K562 (cell line): ENCODE data around the gene TJP2. TPM values are rescaled to one million over a fixed set of nuclear protein-coding genes. Genes with fewer than 3 reads are reported as not detected.

Experiments used
- ATAC-seq: fragments of 200-7000 bp; cut with Tn5 transposase; 3 replicates; pipeline ENCODE4 v1.9.1; 2020; ENCODE audit warnings: moderate library complexity
- BruUV-seq: library from RNA; stranded (reverse); fragments of 400-500 nt; replicated peaks from 2 replicates; lab custom pipeline; 2021; lab: Mats Ljungman, UMichigan
- CTCF ChIA-PET: fragments of 300-600 bp; formaldehyde crosslinking; extraction: SDS; loops from one replicate; lab custom pipeline; 2021; ENCODE audit warnings: low intra/inter-chr PET ratio; lab: Yijun Ruan, JAX
- POLR2A ChIA-PET: fragments of 300-600, 350-650 bp; sonication (Branson Sonifier 250); formaldehyde crosslinking; extraction: SDS; loops from one replicate; lab custom pipeline; 2021; ENCODE audit warnings: antibody characterized with exemption, inconsistent platforms; lab: Yijun Ruan, JAX
- DNase-seq, 4 experiments: peaks; one replicate each; pipeline versions ENCODE4 v3.0.0 to v3.0.0-alpha.2; 2011 to 2018; ENCODE audit warnings: low spot score in 3 of 4, mixed read lengths in 3 of 4; ENCODE audit errors: extremely low read depth in 1 of 4
- FAIRE-seq: peaks from 2 replicates; lab custom pipeline; 2011; peaks lifted over from hg19 to GRCh38; lab: Jason Lieb, UNC
- H2AFZ ChIP-seq: 2 replicates; pipeline ENCODE4 v1.6.0; 2011; ENCODE audit warnings: low read depth, low read length, control low read depth, inconsistent platforms
- H3K27ac ChIP-seq: fragments of 200-600 bp; 3 replicates; pipeline ENCODE4 v1.8.0; 2011; ENCODE audit warnings: low read depth, mild to moderate bottlenecking, control low read depth, inconsistent platforms, low read length, moderate library complexity, mixed read lengths; ENCODE audit errors: extremely low read depth
- H3K27me3 ChIP-seq, 2 experiments: fragments of 300-600 bp in 1 of 2; 2 replicates in 1 of 2; 3 replicates in 1 of 2; pipeline versions ENCODE4 v1.6.0 to v1.8.0; 2011; ENCODE audit warnings: inconsistent platforms in 2 of 2, low read length in 2 of 2, mild to moderate bottlenecking in 1 of 2, mixed read lengths in 1 of 2, moderate library complexity in 1 of 2; ENCODE audit not compliant: control insufficient read depth in 2 of 2, insufficient read depth in 2 of 2
- H3K36me3 ChIP-seq: fragments of 300-600 bp; 3 replicates; pipeline ENCODE4 v1.8.0; 2011; ENCODE audit warnings: mild to moderate bottlenecking, low read length, inconsistent platforms; ENCODE audit not compliant: control insufficient read depth, insufficient read depth
- H3K4me1 ChIP-seq, 2 experiments: fragments of 200-600 bp in 1 of 2; replicated peaks in 1 of 2; 2 replicates in 1 of 2; 3 replicates in 1 of 2; pipeline versions ENCODE4 v1.5.1 to v1.8.0; 2011; ENCODE audit warnings: inconsistent platforms in 2 of 2, low read length in 2 of 2, mild to moderate bottlenecking in 1 of 2, mixed read lengths in 1 of 2, moderate library complexity in 1 of 2; ENCODE audit not compliant: control insufficient read depth in 2 of 2, insufficient read depth in 2 of 2
- H3K4me2 ChIP-seq: 2 replicates; pipeline ENCODE4 v1.6.1; 2011; ENCODE audit warnings: low read length, control low read depth, inconsistent platforms, mixed read lengths; ENCODE audit not compliant: insufficient read depth
- H3K4me3 ChIP-seq: fragments of 200-600 bp; sonication (generic), shearing (Covaris generic); 2 replicates; pipeline ENCODE4 v1.5.1; 2016; ENCODE audit warnings: control low read depth, inconsistent platforms
- H3K79me2 ChIP-seq: fragments of 200-600 bp; 3 replicates; pipeline ENCODE4 v1.8.0; 2011; ENCODE audit warnings: low read length, inconsistent platforms; ENCODE audit not compliant: control insufficient read depth, insufficient read depth
- H3K9ac ChIP-seq, 2 experiments: 2 replicates each; pipeline versions ENCODE4 v1.6.0 to v1.6.1; 2011; ENCODE audit warnings: low read depth in 2 of 2, low read length in 2 of 2, control low read depth in 1 of 2, inconsistent platforms in 1 of 2, mild to moderate bottlenecking in 1 of 2, mixed read lengths in 1 of 2; ENCODE audit not compliant: insufficient read depth in 1 of 2
- H3K9me1 ChIP-seq: one replicate; pipeline ENCODE4 v1.6.0; 2011; ENCODE audit warnings: inconsistent platforms, mild to moderate bottlenecking, low read length, moderate library complexity; ENCODE audit not compliant: control insufficient read depth, insufficient read depth
- H3K9me3 ChIP-seq: replicated peaks from 2 replicates; pipeline ENCODE4 v1.5.1; 2011; ENCODE audit warnings: low read depth, low read length, inconsistent platforms; ENCODE audit not compliant: control insufficient read depth, insufficient read depth
- H4K20me1 ChIP-seq: replicated peaks from 2 replicates; pipeline ENCODE4 v1.6.1; 2011; ENCODE audit warnings: low read length, inconsistent platforms, mixed read lengths; ENCODE audit not compliant: control insufficient read depth, insufficient read depth
- C11orf30 ChIP-seq: fragments of 450-650 bp; IDR thresholded peaks from 2 replicates; pipeline ENCODE4 v1.6.1; 2016; ENCODE audit warnings: low read depth, mild to moderate bottlenecking
- ELK1 ChIP-seq: sonication (generic); formaldehyde crosslinking; IDR thresholded peaks from 2 replicates; pipeline ENCODE4 v1.8.1; 2022; ENCODE audit warnings: missing genetic modification reagents
- FOXJ3 ChIP-seq: sonication (generic); formaldehyde crosslinking; IDR thresholded peaks from 2 replicates; pipeline ENCODE4 v1.4.0; 2020; ENCODE audit warnings: mild to moderate bottlenecking, missing genetic modification reagents
- GTF3C2 ChIP-seq: IDR thresholded peaks from 3 replicates; pipeline ENCODE4 v1.6.1; 2011; ENCODE audit warnings: borderline replicate concordance, mild to moderate bottlenecking, moderate library complexity; ENCODE audit not compliant: insufficient read length; ENCODE audit errors: extremely low read depth
- HNRNPLL ChIP-seq: fragments of 200-400 bp; formaldehyde crosslinking; IDR thresholded peaks from 2 replicates; pipeline ENCODE4 v1.6.1; 2017; ENCODE audit warnings: low read length, low read depth, mild to moderate bottlenecking; ENCODE audit not compliant: poor library complexity, severe bottlenecking
- YBX1 ChIP-seq: fragments of 450-650 bp; IDR thresholded peaks from 2 replicates; pipeline ENCODE4 v1.7.1; 2016; ENCODE audit warnings: mild to moderate bottlenecking
- ZNF3 ChIP-seq: fragments of 250-450 bp; sonication (Bioruptor Pico); IDR thresholded peaks from 2 replicates; pipeline ENCODE4 v1.5.0; 2021; ENCODE audit warnings: mild to moderate bottlenecking, moderate library complexity
- ZNF316 ChIP-seq: fragments of 450-650 bp; IDR thresholded peaks from 2 replicates; pipeline ENCODE4 v1.6.1; 2016
- WGBS: fragments of 100-300 bp; shearing (Covaris generic); methylation state at CpG from one replicate; pipeline ENCODE4 v1.1.6; 2016; ENCODE audit warnings: low coverage, mixed read lengths; ENCODE audit not compliant: insufficient coverage; ENCODE audit errors: missing lambda C conversion rate; 5-methylcytosine and 5-hydroxymethylcytosine counted together
- in situ Hi-C: fragments of 300-500 bp; cut with MboI; formaldehyde crosslinking; loops from 4 replicates; pipeline ENCODE4 v1.15.0; 2018; ENCODE audit warnings: inconsistent platforms, mixed read lengths
- intact Hi-C: fragments of 100-400 bp; cut with micrococcal nuclease; formaldehyde crosslinking; loops from 2 replicates; pipeline ENCODE4 v1.14.2; 2022
- polyA plus RNA-seq, 8 experiments: library from polyadenylated mRNA; depleted of rRNA in 4 of 8; stranded (reverse) in 5 of 8; unstranded in 3 of 8; fragments of >200 nt; fragmentation: Nextera tagmentation in 2 of 8; fragmentation: Illumina TruSeq in 1 of 8; extraction: Ambion mirVana in 2 of 8; extraction: Trizol in 1 of 8; gene quantifications; 2 replicates each; pipeline versions ENCODE4 v1.2.1 to v1.2.3, GENCODE V29; 2011 to 2014; ENCODE audit warnings: inconsistent platforms in 1 of 8, missing spikeins in 1 of 8
- total RNA-seq, 7 experiments: library from RNA; depleted of rRNA in 6 of 7; stranded (reverse); fragments of >200 nt in 6 of 7; fragmentation: Illumina TruSeq in 2 of 7; extraction: Trizol in 2 of 7; gene quantifications; 2 replicates each; pipeline versions ENCODE4 v1.2.1 to v1.2.3, GENCODE V29; 2011 to 2021; ENCODE audit warnings: low replicate concordance in 1 of 7
- TF ChIP-seq, protein P1 (sequence below): fragments of 450-650 bp; IDR thresholded peaks from one replicate; pipeline ENCODE4 v1.6.1; 2018; ENCODE audit warnings: mild to moderate bottlenecking, moderate library complexity; ENCODE audit not compliant: partially characterized antibody
- TF ChIP-seq, protein P2 (sequence below): fragments of 450-650 bp; IDR thresholded peaks from 2 replicates; pipeline ENCODE4 v1.6.1; 2018; ENCODE audit not compliant: partially characterized antibody

TJP2 gene
- total and polyA plus RNA-seq, 9 of the 15 experiments (the other 6 are each of a cell fraction or from before 2014, with no cell fraction given), result 4.0 to 24.1 (median 16.8) TPM

GRCh38 chr9:69130456-69131441 lies 43.3 kb upstream of the TJP2 start:
- H4K20me1 ChIP-seq, result no peaks in the 10 kb centered on the region
- no peaks in the 10 kb centered on the region for H3K79me2 ChIP-seq
- peak overlapping the region; percentile 62; the same call in 1 of the 2 replicates for H3K4me2 ChIP-seq
- intact Hi-C loops (no loop called here), in situ Hi-C loops (no loop called here)
- POLR2A ChIA-PET, result interaction anchor here (0.9 kb wide), 1 partner anchor 14 kb away, joined by 3 read pairs; no protein-coding TSS in a partner anchor
- H3K9me3 ChIP-seq, result no peaks in the 10 kb centered on the region
- peak; percentile 57 for ATAC-seq
- H3K9ac ChIP-seq, result 0 out of 4 replicates have a peak overlapping the region, but pooled peaks of 1 of the 2 experiments have one; percentile 22
- CTCF ChIA-PET, result no interaction called here
- 0 out of 3 replicates have a peak overlapping the region, but pooled peaks have one; percentile 16 for H3K27ac ChIP-seq
- 26% methylated on average over 12 of the region's 16 CpGs for WGBS
- H2AFZ ChIP-seq, result peak overlapping the region; percentile 34; the same call in 1 of the 2 replicates
- peak in 2 of 4 experiments; percentile 22 to 32 for DNase-seq
- FAIRE-seq, result peak; percentile 29
- H3K4me3 ChIP-seq, result no peak overlapping the region
- no peaks in the 10 kb centered on the region for H3K27me3 ChIP-seq
- H3K4me1 ChIP-seq, result peaks cover 8 to 14% of the 10 kb centered on the region in 2 experiments; a peak in 3 of 5 replicates
- no peaks in the 10 kb centered on the region for H3K9me1 ChIP-seq
- no peaks in the 10 kb centered on the region for H3K36me3 ChIP-seq
- BruUV-seq, result no TSS peak
- TF ChIP-seq, protein P1, sequence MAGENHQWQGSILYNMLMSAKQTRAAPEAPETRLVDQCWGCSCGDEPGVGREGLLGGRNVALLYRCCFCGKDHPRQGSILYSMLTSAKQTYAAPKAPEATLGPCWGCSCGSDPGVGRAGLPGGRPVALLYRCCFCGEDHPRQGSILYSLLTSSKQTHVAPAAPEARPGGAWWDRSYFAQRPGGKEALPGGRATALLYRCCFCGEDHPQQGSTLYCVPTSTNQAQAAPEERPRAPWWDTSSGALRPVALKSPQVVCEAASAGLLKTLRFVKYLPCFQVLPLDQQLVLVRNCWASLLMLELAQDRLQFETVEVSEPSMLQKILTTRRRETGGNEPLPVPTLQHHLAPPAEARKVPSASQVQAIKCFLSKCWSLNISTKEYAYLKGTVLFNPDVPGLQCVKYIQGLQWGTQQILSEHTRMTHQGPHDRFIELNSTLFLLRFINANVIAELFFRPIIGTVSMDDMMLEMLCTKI, result no peak
- TF ChIP-seq ZNF3 (CRISPR knock-in tag), result no peak
- TF ChIP-seq YBX1, result no peak
- no peak for TF ChIP-seq GTF3C2
- TF ChIP-seq ELK1 (CRISPR knock-in tag), result no peak
- peak; percentile 87 for TF ChIP-seq ZNF316
- no peak for TF ChIP-seq HNRNPLL
- TF ChIP-seq FOXJ3 (CRISPR knock-in tag), result no peak
- TF ChIP-seq, protein P2, sequence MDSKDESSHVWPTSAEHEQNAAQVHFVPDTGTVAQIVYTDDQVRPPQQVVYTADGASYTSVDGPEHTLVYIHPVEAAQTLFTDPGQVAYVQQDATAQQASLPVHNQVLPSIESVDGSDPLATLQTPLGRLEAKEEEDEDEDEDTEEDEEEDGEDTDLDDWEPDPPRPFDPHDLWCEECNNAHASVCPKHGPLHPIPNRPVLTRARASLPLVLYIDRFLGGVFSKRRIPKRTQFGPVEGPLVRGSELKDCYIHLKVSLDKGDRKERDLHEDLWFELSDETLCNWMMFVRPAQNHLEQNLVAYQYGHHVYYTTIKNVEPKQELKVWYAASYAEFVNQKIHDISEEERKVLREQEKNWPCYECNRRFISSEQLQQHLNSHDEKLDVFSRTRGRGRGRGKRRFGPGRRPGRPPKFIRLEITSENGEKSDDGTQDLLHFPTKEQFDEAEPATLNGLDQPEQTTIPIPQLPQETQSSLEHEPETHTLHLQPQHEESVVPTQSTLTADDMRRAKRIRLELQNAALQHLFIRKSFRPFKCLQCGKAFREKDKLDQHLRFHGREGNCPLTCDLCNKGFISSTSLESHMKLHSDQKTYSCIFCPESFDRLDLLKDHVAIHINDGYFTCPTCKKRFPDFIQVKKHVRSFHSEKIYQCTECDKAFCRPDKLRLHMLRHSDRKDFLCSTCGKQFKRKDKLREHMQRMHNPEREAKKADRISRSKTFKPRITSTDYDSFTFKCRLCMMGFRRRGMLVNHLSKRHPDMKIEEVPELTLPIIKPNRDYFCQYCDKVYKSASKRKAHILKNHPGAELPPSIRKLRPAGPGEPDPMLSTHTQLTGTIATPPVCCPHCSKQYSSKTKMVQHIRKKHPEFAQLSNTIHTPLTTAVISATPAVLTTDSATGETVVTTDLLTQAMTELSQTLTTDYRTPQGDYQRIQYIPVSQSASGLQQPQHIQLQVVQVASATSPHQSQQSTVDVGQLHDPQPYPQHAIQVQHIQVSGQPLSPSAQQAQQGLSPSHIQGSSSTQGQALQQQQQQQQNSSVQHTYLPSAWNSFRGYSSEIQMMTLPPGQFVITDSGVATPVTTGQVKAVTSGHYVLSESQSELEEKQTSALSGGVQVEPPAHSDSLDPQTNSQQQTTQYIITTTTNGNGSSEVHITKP, result peak; percentile 74
- peak; percentile 85 for TF ChIP-seq C11orf30
